ENCODE data around the gene CPNE2. TPM values are rescaled to one million over a fixed set of nuclear protein-coding genes. Genes with fewer than 3 reads are reported as not detected.

The CPNE2 gene
- 10 to 100 TPM; 22.9 to 59.9 (median 25.4) TPM for total RNA-seq
- polyA plus RNA-seq, result 10 to 100 TPM; 60.7 to 75.1 (median 66.6) TPM

DNA sequence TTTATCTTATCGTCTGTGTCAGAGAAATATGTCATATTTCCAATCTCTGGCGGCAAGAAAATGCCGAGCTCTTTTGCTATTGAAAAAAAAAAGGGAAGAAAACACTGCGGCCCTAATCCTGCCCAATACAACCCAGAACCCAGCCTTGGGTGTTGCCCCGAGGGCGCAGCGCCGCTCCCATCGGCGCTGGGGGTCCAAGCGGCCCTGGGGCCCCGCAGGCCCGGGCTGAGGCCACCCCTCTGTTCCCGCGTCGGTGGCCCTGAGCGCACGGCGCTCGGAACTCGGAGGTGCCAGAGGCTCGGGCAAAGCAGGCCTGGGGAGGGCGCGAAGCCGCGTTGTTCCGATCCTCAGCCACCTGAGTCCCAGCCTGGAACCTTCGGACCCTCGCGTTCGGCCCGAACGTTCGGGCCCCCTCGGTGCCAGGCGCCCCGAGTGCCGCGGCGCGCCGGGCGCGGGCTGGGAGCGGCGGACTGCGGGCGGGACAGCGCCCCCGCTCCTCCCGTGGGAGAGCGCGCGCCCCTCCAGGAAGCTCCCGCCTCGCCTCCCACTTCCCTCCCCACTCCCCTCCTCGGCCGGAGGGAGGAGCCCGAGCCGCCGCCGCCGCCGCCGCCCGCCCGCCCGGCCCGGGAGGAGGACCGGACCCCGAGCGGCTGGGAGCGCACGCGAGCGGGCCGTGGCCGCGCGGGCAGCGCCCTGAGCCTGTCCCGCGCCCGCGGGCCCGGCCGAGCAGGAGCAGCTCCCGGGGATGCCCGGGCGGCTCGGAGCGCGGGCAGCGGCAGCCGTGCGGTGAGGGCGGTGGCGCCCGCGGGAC lies at the start of gene CPNE2:
Gene CPNE2 (plus strand): TSS at position 609 of the 811 bp plus-strand sequence. CDS start 18,160 bp downstream, outside the sequence.
- Histone ChIP-seq H3K27me3 (no peaks in the 10 kb centered on the region), H3K4me3 (peak within 1 kb of the TSS; percentile 71 to 93 (median 85)), H3K27ac (peak within 1 kb of the TSS; percentile 80 to 86 (median 82)), H3K4me1 (peaks cover 0 to 28% (median 23%) of the 10 kb centered on the region in 4 donors), H3K36me3 (no peaks in the 10 kb centered on the region), H3K9me3 (no peaks in the 10 kb centered on the region)
- intact Hi-C loops (cut with DNase I), result loop anchor here (5.0 kb wide), 4 partner anchors 60 to 205 kb away; partner anchors contain the start of genes ARL2BP, PSME3IP1 and RSPRY1
- TF ChIP-seq POLR2A (IDR thresholded peaks at IDR 0.05) (no peak), POLR2AphosphoS5 (IDR thresholded peaks at IDR 0.05) (peak in 1 of 4 donors; percentile 15)
- WGBS, 2 donors, result 0 to 1% methylated on average over 100 of the region's 100 CpGs
- DNase-seq, result peak; percentile 88

DNA sequence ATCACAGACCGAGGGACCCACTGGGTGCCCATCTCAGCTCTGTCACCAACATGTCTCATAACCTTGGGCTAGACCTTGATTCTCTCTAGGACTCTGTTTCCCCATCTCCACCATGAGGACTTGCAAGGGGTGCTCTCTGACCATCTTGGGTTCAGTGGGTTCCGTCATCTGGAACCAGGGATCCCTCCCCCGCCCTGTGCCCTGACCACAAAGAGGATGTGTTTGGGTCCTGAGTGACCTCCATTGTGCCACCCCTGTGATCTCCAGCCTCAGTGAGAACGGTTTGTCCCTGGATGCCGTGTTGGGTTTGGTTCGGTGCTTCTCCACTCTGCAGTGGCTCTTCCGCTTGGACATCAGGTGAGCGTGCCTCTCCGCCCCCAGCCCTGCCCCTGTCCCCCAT lies 49.1 kb upstream of the CPNE2 start:
- Histone ChIP-seq H3K4me1 (peaks cover 0 to 11% (median 5%) of the 10 kb centered on the region in 4 donors), H3K27ac (no peak overlapping the region), H3K9me3 (no peaks in the 10 kb centered on the region), H3K4me3 (no peak overlapping the region), H3K27me3 (no peaks in the 10 kb centered on the region), H3K36me3 (peaks cover 0 to 46% (median 11%) of the 10 kb centered on the region in 4 donors)
- DNase-seq, result no peak
- WGBS, 2 donors, result 84 to 97% methylated on average over 9 of the region's 9 CpGs
- intact Hi-C loops (cut with DNase I), result no loop called here
- no peak for TF ChIP-seq POLR2AphosphoS5 (IDR thresholded peaks at IDR 0.05)
- TF ChIP-seq POLR2A (IDR thresholded peaks at IDR 0.05), result no peak
- TF ChIP-seq EP300 (IDR thresholded peaks at IDR 0.05), result no peak
- TF ChIP-seq, protein P1, sequence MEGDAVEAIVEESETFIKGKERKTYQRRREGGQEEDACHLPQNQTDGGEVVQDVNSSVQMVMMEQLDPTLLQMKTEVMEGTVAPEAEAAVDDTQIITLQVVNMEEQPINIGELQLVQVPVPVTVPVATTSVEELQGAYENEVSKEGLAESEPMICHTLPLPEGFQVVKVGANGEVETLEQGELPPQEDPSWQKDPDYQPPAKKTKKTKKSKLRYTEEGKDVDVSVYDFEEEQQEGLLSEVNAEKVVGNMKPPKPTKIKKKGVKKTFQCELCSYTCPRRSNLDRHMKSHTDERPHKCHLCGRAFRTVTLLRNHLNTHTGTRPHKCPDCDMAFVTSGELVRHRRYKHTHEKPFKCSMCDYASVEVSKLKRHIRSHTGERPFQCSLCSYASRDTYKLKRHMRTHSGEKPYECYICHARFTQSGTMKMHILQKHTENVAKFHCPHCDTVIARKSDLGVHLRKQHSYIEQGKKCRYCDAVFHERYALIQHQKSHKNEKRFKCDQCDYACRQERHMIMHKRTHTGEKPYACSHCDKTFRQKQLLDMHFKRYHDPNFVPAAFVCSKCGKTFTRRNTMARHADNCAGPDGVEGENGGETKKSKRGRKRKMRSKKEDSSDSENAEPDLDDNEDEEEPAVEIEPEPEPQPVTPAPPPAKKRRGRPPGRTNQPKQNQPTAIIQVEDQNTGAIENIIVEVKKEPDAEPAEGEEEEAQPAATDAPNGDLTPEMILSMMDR (IDR thresholded peaks at IDR 0.05), result no peak

DNA sequence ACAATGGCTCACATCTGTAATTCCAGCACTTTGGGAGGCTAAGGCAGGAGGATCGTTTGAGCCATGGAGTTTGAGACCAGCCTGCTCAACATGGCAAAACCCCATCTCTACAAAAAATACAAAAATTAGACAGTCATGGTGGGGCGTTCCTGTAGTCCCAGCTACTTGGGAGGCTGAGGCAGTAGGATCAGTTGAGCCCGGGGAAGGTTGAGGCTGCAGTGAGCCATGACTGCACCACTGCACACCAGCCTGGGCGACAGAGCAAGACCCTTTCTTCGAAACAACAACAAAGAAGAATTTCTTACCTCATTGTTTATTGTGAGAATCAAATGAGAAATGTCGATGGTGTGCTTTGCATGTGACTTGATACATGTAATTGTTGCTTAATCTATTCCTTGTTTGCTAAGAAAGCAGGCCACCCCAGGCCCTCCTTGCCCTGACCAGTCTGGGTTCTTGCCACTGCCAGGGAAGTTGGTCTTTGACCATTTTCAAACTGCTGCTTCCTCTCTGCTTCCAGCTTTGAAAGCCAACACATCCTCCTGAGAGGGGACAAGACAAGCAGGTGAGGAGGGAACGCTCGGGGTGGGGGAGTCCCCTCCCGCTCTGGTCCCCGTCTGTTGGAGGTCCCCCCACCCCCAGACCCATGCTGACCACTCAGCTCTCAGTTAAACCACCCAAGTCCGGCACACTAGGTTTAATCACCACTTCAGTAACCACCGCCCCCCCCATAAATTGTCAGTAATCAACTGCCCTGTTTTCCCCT lies 47.3 kb upstream of the CPNE2 start:
- H3K4me1 ChIP-seq, result peaks cover 0 to 11% (median 5%) of the 10 kb centered on the region in 4 donors
- H3K27me3 ChIP-seq, result no peaks in the 10 kb centered on the region
- no peaks in the 10 kb centered on the region for H3K9me3 ChIP-seq
- intact Hi-C loops (cut with DNase I), result loop anchor here (1.0 kb wide), 1 partner anchor 178 kb away; no protein-coding TSS in a partner anchor
- TF ChIP-seq POLR2A (IDR thresholded peaks at IDR 0.05) (no peak), POLR2AphosphoS5 (IDR thresholded peaks at IDR 0.05) (no peak), EP300 (IDR thresholded peaks at IDR 0.05) (no peak)
- TF ChIP-seq, protein P1 (IDR thresholded peaks at IDR 0.05), result no peak
- WGBS, 2 donors, result 71 to 85% methylated on average over 12 of the region's 12 CpGs
- DNase-seq, result no peak
- no peak overlapping the region for H3K27ac ChIP-seq
- H3K4me3 ChIP-seq, result no peak overlapping the region
- peaks cover 0 to 46% (median 6%) of the 10 kb centered on the region in 4 donors for H3K36me3 ChIP-seq

DNA sequence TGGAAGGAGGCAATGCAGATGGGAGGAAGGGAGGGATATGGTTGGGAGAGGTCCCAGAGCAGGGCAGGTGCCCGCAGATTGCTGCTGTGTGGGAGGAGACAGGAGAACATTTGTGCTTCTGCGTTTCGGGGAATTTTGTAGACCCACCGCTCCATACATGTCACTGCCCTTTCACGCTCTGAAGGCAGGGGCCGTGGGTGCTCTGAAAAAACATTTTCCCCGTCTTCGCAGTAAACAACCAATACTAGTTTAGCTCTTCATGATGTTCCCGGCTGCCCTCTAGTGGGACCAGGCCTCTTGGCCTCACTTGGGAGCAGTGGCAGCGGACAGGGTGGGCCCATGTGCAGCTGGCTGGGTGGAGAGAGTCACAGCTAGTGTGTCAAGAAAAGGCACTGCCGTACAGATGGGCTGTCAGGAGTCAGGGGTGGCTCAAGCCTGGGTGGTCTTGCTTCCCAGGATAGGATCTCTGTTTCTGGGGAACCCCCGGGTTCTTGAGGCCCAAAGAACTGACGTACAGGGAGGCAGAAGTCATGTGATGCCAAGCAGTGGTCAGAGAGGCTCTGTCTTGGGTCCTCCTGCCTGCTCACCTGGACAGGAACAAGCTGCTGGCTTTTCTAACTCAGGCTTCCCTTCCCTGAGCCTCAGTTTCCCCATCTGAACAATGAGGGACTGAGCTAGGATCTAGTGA lies 46.5 kb upstream of the CPNE2 start:
- peak; percentile 84 for DNase-seq
- 50 to 76% methylated on average over 13 of the region's 13 CpGs for WGBS, 2 donors
- intact Hi-C loops (cut with DNase I), result loop anchor here (1.0 kb wide), 1 partner anchor 179 kb away; no protein-coding TSS in a partner anchor
- Histone ChIP-seq H3K4me3 (no peak overlapping the region), H3K27me3 (no peaks in the 10 kb centered on the region), H3K4me1 (peaks cover 0 to 11% (median 5%) of the 10 kb centered on the region in 4 donors), H3K9me3 (no peaks in the 10 kb centered on the region), H3K36me3 (peaks cover 0 to 39% (median 4%) of the 10 kb centered on the region in 4 donors), H3K27ac (no peak overlapping the region)
- no peak for TF ChIP-seq EP300 (IDR thresholded peaks at IDR 0.05)
- TF ChIP-seq, protein P1 (IDR thresholded peaks at IDR 0.05), result peak; percentile 39 to 58 (median 40)
